Skin epidermis (tissue), 12 donors: ENCODE data around the gene GRK1.

Experiments
- H3K27ac ChIP-seq, 21 experiments: fragments of 200-600 bp; sonication (generic) in 11 of 21; one replicate each; pipeline ENCODE4 v1.5.0; 2020; ENCODE audit warnings: mild to moderate bottlenecking in 3 of 21, inconsistent platforms in 2 of 21, moderate library complexity in 2 of 21
- H3K4me3 ChIP-seq, 7 experiments: fragments of 200-600 bp; sonication (generic) in 2 of 7; one replicate each; pipeline ENCODE4 v1.5.0; 2020; ENCODE audit warnings: inconsistent platforms in 2 of 7, mild to moderate bottlenecking in 2 of 7, moderate library complexity in 1 of 7

The GRK1 gene

GRCh38 chr13:113766035-113766800 is 99.2 kb downstream of the GRK1 start:
- H3K4me3 ChIP-seq, result no peak overlapping the region
- no peak overlapping the region for H3K27ac ChIP-seq

GRCh38 chr13:113767366-113767765 is 100.3 kb downstream of the GRK1 start:
- Histone ChIP-seq H3K27ac (no peak overlapping the region), H3K4me3 (no peak overlapping the region)

- no peak overlapping the region for H3K4me3 ChIP-seq
Measured at GRCh38 chr13:113768018-113768905, 101.2 kb downstream of the GRK1 start.

GRCh38 chr13:113769106-113769505 is 102.1 kb downstream of the GRK1 start:
- Histone ChIP-seq H3K4me3 (no peak overlapping the region), H3K27ac (no peak overlapping the region)

More at GRCh38 chr13:113768018-113768905, 101.2 kb downstream of the GRK1 start:
- H3K27ac ChIP-seq, result no peak overlapping the region

- Histone ChIP-seq H3K27ac (no peak overlapping the region), H3K4me3 (no peak overlapping the region)
Measured at GRCh38 chr13:113769881-113770280, 102.9 kb downstream of the GRK1 start.

- Histone ChIP-seq H3K27ac (no peak overlapping the region), H3K4me3 (no peak overlapping the region)
Measured at GRCh38 chr13:113770441-113770840, 103.4 kb downstream of the GRK1 start.

GRCh38 chr13:113770937-113771336 is 103.9 kb downstream of the GRK1 start:
- H3K27ac ChIP-seq, result no peak overlapping the region
- H3K4me3 ChIP-seq, result no peak overlapping the region

GRCh38 chr13:113771709-113772331 is 104.8 kb downstream of the GRK1 start:
- Histone ChIP-seq H3K27ac (no peak overlapping the region), H3K4me3 (no peak overlapping the region)

- Histone ChIP-seq H3K4me3 (no peak overlapping the region), H3K27ac (no peak overlapping the region)
Measured at GRCh38 chr13:113774177-113775107, 107.4 kb downstream of the GRK1 start.

GRCh38 chr13:113775451-113776145 is 108.6 kb downstream of the GRK1 start:
- Histone ChIP-seq H3K4me3 (no peak overlapping the region), H3K27ac (no peak overlapping the region)

GRCh38 chr13:113776231-113777125 is 109.5 kb downstream of the GRK1 start:
- H3K4me3 ChIP-seq, result no peak overlapping the region
- H3K27ac ChIP-seq, result no peak overlapping the region

GRCh38 chr13:113777311-113778260 is 110.6 kb downstream of the GRK1 start:
- no peak overlapping the region for H3K27ac ChIP-seq
- H3K4me3 ChIP-seq, result no peak overlapping the region

GRCh38 chr13:113781571-113781970 is 114.6 kb downstream of the GRK1 start:
- H3K27ac ChIP-seq, result no peak overlapping the region

GRCh38 chr13:113782472-113782871 is 115.5 kb downstream of the GRK1 start:
- no peak overlapping the region for H3K27ac ChIP-seq
- no peak overlapping the region for H3K4me3 ChIP-seq

More at GRCh38 chr13:113781571-113781970, 114.6 kb downstream of the GRK1 start:
- H3K4me3 ChIP-seq, result no peak overlapping the region

- no peak overlapping the region for H3K4me3 ChIP-seq
- no peak overlapping the region for H3K27ac ChIP-seq
Measured at GRCh38 chr13:113783200-113783881, 116.3 kb downstream of the GRK1 start.

- Histone ChIP-seq H3K27ac (no peak overlapping the region), H3K4me3 (no peak overlapping the region)
Measured at GRCh38 chr13:113783966-113784644, 117.1 kb downstream of the GRK1 start.
